ENCODE measurements around the gene CENPB. TPM values are rescaled to one million over a fixed set of nuclear protein-coding genes. Genes with fewer than 3 reads are reported as not detected.

CENPB gene
- total and polyA plus RNA-seq, 10 of the 15 experiments (the other 5 are each of a cell fraction or from before 2014, with no cell fraction given): 0.16 to 71.2 (median 14.0) TPM

GRCh38 chr20:3767427-3768341, 18.9 kb downstream of the CENPB start, which contains the start of gene ADISSP:
Gene ADISSP (minus strand): TSS chr20:3767753. CDS start chr20:3760100, 7,653 bp downstream.
- ChIA-PET RAD21 (ENCODE audit: unreplicated experiment) (interaction anchor here (0.6 to 2.1 kb wide), 17 partner anchors 10 to 304 kb away, joined by 3 to 10 read pairs (median 4); partner anchors contain the start of genes AP5S1 and SPEF1), CTCF (interaction anchor here (0.6 to 5.7 kb wide), 29 partner anchors 10 to 794 kb away, joined by 3 to 52 read pairs (median 5); partner anchors contain the start of genes AP5S1, CENPB, SIGLEC1 and SPEF1), POLR2A (interaction anchor here (0.5 to 2.5 kb wide), 8 partner anchors 11 to 315 kb away, joined by 3 to 9 read pairs (median 3); partner anchors contain the start of gene AP5S1), SMC1A (ENCODE audit: uncharacterized antibody, unreplicated experiment) (interaction anchor here (0.6 to 2.2 kb wide), 11 partner anchors 9 to 1838 kb away, joined by 3 to 12 read pairs (median 3); partner anchors contain the start of genes AP5S1 and CENPB)
- Histone ChIP-seq H3K27me3 (replicated peaks in 1 of 2; ENCODE audit: control insufficient read depth in 2 of 2, insufficient read depth in 2 of 2, low read length in 1 of 2) (no peaks in the 10 kb centered on the region), H2AFZ (ENCODE audit: control insufficient read depth, low read depth, low read length) (peak within 1 kb of the TSS; percentile 96), H3K9ac (ENCODE audit: control insufficient read depth, insufficient read depth, low read length) (peak within 1 kb of the TSS; percentile 82), H3K27ac (ENCODE audit: control insufficient read depth, insufficient read depth) (peak within 1 kb of the TSS; percentile 75), H3K4me3 (peak within 1 kb of the TSS; percentile 89), H3K4me1 (ENCODE audit: control insufficient read depth, insufficient read depth, low read length) (peaks cover 24% of the 10 kb centered on the region), H3K79me2 (ENCODE audit: control insufficient read depth, insufficient read depth, low read length) (peaks cover 14% of the 10 kb centered on the region), H3K36me3 (ENCODE audit: control insufficient read depth in 2 of 2, insufficient read depth in 2 of 2, low read length in 1 of 2) (no peaks in the 10 kb centered on the region; a peak in 1 of 4 replicates), H3K4me2 (ENCODE audit: control insufficient read depth, insufficient read depth) (peak within 1 kb of the TSS; percentile 94), H4K20me1 (ENCODE audit: control insufficient read depth, insufficient read depth) (no peaks in the 10 kb centered on the region), H3K9me3 (replicated peaks; ENCODE audit: control insufficient read depth, insufficient read depth, low read length) (no peaks in the 10 kb centered on the region)
- in situ Hi-C loops (cut with MboI) (no loop called here), intact Hi-C loops (cut with micrococcal nuclease; ENCODE audit: unreplicated experiment) (loop anchor here (2.0 to 5.0 kb wide), 3 partner anchors 15 to 90 kb away; no protein-coding TSS in a partner anchor)
- ATAC-seq (peak; percentile 97), FAIRE-seq (peak; percentile 98), DNase-seq (ENCODE audit: low read depth, low spot score) (peak; percentile 91)
- BruUV-seq (replicated peaks): TSS peak; percentile 75
- WGBS (ENCODE audit: insufficient coverage, insufficient replicate concordance, low lambda C conversion rate, missing lambda C conversion rate): under 1% methylated on average over 54 of the region's 80 CpGs
- TF ChIP-seq NR2C1 (IDR thresholded peaks at IDR 0.05): peak; percentile 40; the same call in 1 of the 2 replicates
- no peak for TF ChIP-seq RBBP5 (conservative IDR thresholded peaks at IDR 0.05)
- TF ChIP-seq POLR2AphosphoS5 (IDR thresholded peaks at IDR 0.05; ENCODE audit: low read length): peak; percentile 78
- TF ChIP-seq PAX5 (IDR thresholded peaks at IDR 0.05; ENCODE audit: borderline replicate concordance, low read depth, low read length): no peak
- peak; percentile 6; the same call in 1 of the 3 replicates for TF ChIP-seq POU2F2 (IDR thresholded peaks at IDR 0.05; ENCODE audit: borderline replicate concordance, low read depth, low read length)
- peak; percentile 87 for TF ChIP-seq MXI1 (IDR thresholded peaks at IDR 0.05; ENCODE audit: low read depth, low read length)
- peak; percentile 44; the same call in 1 of the 2 replicates for TF ChIP-seq LARP7 (IDR thresholded peaks at IDR 0.05)
- peak; percentile 10 for TF ChIP-seq FOS (IDR thresholded peaks at IDR 0.05; ENCODE audit: borderline replicate concordance, extremely low read depth, insufficient read length)
- 0 out of 2 replicates have a peak, but pooled peaks have one; percentile 75 for TF ChIP-seq CBFB (IDR thresholded peaks at IDR 0.05; ENCODE audit: low read depth)
- TF ChIP-seq JUNB (IDR thresholded peaks at IDR 0.05): no peak
- 0 out of 2 replicates have a peak, but pooled peaks have one; percentile 12 for TF ChIP-seq YY1 (IDR thresholded peaks at IDR 0.05; ENCODE audit: low read depth, low read length)
- no peak; the same call in 1 of the 2 replicates for TF ChIP-seq SMARCA5 (IDR thresholded peaks at IDR 0.05)
- TF ChIP-seq SMC3 (IDR thresholded peaks at IDR 0.05; ENCODE audit: borderline replicate concordance, low read length): no peak
- TF ChIP-seq MLLT1 (IDR thresholded peaks at IDR 0.05): peak; percentile 41; the same call in 1 of the 2 replicates
- TF ChIP-seq ZBED1 (IDR thresholded peaks at IDR 0.05; ENCODE audit: borderline replicate concordance): no peak
- peak; percentile 55 for TF ChIP-seq NR2F1 (conservative IDR thresholded peaks at IDR 0.05)
- TF ChIP-seq RAD51 (IDR thresholded peaks at IDR 0.05): peak; percentile 86
- peak in 2 of 3 experiments; percentile 14 to 23; a peak in 2 of 6 replicates for TF ChIP-seq CTCF (IDR thresholded peaks at IDR 0.05 in 2 of 3, conservative IDR thresholded peaks at IDR 0.05 in 1 of 3; ENCODE audit: control insufficient read depth in 2 of 3, extremely low read depth in 1 of 3, insufficient read depth in 1 of 3, low read depth in 3 of 3, low read length in 3 of 3)
- peak; percentile 39; the same call in 1 of the 2 replicates for TF ChIP-seq HCFC1 (IDR thresholded peaks at IDR 0.05; ENCODE audit: low read length)
